Measurements from ENCODE around the gene KCNH2. TPM values are rescaled to one million over a fixed set of nuclear protein-coding genes. Genes with fewer than 3 reads are reported as not detected.

KCNH2 gene, protein sequence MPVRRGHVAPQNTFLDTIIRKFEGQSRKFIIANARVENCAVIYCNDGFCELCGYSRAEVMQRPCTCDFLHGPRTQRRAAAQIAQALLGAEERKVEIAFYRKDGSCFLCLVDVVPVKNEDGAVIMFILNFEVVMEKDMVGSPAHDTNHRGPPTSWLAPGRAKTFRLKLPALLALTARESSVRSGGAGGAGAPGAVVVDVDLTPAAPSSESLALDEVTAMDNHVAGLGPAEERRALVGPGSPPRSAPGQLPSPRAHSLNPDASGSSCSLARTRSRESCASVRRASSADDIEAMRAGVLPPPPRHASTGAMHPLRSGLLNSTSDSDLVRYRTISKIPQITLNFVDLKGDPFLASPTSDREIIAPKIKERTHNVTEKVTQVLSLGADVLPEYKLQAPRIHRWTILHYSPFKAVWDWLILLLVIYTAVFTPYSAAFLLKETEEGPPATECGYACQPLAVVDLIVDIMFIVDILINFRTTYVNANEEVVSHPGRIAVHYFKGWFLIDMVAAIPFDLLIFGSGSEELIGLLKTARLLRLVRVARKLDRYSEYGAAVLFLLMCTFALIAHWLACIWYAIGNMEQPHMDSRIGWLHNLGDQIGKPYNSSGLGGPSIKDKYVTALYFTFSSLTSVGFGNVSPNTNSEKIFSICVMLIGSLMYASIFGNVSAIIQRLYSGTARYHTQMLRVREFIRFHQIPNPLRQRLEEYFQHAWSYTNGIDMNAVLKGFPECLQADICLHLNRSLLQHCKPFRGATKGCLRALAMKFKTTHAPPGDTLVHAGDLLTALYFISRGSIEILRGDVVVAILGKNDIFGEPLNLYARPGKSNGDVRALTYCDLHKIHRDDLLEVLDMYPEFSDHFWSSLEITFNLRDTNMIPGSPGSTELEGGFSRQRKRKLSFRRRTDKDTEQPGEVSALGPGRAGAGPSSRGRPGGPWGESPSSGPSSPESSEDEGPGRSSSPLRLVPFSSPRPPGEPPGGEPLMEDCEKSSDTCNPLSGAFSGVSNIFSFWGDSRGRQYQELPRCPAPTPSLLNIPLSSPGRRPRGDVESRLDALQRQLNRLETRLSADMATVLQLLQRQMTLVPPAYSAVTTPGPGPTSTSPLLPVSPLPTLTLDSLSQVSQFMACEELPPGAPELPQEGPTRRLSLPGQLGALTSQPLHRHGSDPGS
- under 0.01 and 0.07 TPM in 2 replicates for total RNA-seq

DNA sequence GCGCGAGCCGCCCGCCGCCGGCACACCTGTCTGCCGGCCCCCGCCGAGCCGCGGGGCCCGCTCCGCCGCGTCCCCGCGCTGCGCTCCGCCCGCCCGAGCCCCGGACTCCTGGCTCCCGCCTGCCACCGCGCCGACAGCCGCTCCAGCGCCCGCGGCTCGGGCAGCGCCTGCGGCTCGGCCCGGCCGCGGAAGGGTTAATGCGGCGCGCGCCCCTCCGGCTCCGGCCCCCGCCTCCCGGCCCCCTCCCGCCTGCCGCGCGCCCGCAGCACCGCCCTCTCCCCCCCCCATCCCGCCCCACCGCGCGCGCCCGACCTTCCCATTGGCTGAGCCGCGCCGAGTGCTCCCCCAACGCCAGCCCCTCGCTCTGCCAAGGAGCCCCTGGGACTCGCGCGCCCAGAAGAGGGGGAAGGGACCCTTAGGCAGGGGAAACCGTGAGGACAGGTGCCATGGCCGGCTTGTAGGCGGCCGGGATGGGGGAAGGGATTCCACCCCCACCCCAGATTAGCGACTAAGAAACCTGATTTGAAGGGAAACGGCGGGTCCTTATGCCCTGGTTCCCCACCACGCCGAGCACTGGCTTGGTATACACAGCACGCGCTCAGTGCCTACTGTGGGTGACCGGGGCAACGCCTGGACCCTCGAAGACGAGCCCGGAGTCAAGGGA is at the start of gene KCNH2:
TSS of gene KCNH2 (minus strand) at position 196 of the 664 bp plus-strand sequence. CDS start 408 bp downstream, outside the sequence.

GRCh38 chr7:151024435-151025056 is 46.4 kb upstream of the KCNH2 start, which contains the start of gene ATG9B:
Gene ATG9B, minus strand, starts transcription at chr7:151024494. Its CDS starts 71 bp downstream, at chr7:151024423.

DNA sequence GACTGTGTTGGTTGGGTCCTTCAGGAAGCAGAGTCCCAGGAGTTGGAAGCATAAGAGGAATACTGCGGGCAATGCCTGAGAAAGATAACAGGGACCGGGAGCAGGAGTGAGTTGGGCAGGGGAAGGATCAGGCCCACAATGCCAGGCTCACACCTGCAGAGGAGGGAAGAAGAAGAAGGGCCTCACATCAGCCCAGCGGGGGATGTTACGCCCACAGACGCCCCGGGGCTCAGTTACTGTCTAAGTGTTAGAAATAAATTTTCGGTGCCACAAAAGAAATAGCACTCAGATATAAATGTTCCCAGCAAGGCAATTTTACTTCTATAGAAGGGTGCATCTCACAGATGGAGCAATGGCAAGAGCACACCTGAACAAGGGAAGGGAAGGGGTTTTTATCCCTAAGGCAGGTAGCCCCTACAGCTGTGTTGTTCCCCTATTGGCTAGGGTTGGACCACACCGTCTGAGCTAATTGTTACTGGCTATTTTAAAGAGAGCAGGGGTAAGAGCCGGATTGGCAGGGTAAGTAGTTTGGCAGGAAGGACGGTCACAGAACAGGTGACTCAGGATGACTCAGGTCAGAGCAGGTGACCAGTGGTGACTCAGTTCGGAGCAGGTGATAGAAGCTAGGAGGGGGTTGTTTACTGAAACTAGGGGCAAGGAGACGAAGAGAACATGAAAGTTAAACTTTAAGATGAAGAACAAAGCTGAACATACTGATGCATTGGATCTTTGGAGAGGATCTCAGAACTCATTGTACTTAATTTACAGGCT is 12.5 kb upstream of the KCNH2 start, which contains the start of gene NOS3:
TSS of gene NOS3 (plus strand) at position 602 of the 771 bp plus-strand sequence. CDS start 2,787 bp downstream, outside the sequence.

Other genes starting within 250 kb of the KCNH2 start
- 1.2 and 8.9 TPM in 2 replicates for gene GIMAP5, start 240.9 kb downstream of the KCNH2 start, total RNA-seq
- gene TMEM176B, start 178.0 kb downstream of the KCNH2 start, total RNA-seq: not detected in 2 replicates
- gene TMEM176A, start 177.6 kb downstream of the KCNH2 start, total RNA-seq: not detected in 2 replicates
- not detected in 2 replicates for gene AOC1, start 125.8 kb downstream of the KCNH2 start, total RNA-seq
- 86.2 and 96.3 TPM in 2 replicates for gene NOS3, start 12.7 kb upstream of the KCNH2 start, total RNA-seq
- gene ATG9B, start 46.2 kb upstream of the KCNH2 start, total RNA-seq: under 0.01 and 0.07 TPM in 2 replicates
- gene ABCB8, start 50.1 kb upstream of the KCNH2 start, total RNA-seq: 31.0 and 31.9 TPM in 2 replicates
- 0.07 TPM in 1 of 2 replicates, not detected in the other for gene ASIC3, start 70.2 kb upstream of the KCNH2 start, total RNA-seq
- gene CDK5, start 79.6 kb upstream of the KCNH2 start, total RNA-seq: 14.5 and 14.6 TPM in 2 replicates
- gene SLC4A2, start 81.3 kb upstream of the KCNH2 start, total RNA-seq: 65.5 and 69.3 TPM in 2 replicates
- 46.4 and 50.1 TPM in 2 replicates for gene FASTK, start 102.5 kb upstream of the KCNH2 start, total RNA-seq
- gene TMUB1, start 105.2 kb upstream of the KCNH2 start, total RNA-seq: 13.6 and 21.9 TPM in 2 replicates
- gene AGAP3, start 108.2 kb upstream of the KCNH2 start, total RNA-seq: 97.4 and 112 TPM in 2 replicates
- not detected in 2 replicates for gene GBX1, start 189.4 kb upstream of the KCNH2 start, total RNA-seq
- gene ASB10, start 208.9 kb upstream of the KCNH2 start, total RNA-seq: not detected in 2 replicates
- not detected in 2 replicates for gene H2BK1, start 232.2 kb upstream of the KCNH2 start, total RNA-seq
- gene ABCF2, start 248.9 kb upstream of the KCNH2 start, total RNA-seq: 77.8 and 86.2 TPM in 2 replicates

Data from thoracic aorta endothelial cell (primary cell).